NOMO-1 treated with DMSO at 0.1 percent for 48 hours (cell line): ENCODE data around the gene FUT2.
A peak's percentile ranks its signal among the peaks of the same experiment; 100 is the strongest.
"Not testable (repeated sequence)": the region's sequence is repeated elsewhere in the genome, so short reads cannot be mapped to it uniquely, and the experiment has no call there.

Source experiments
- DNase-seq: peaks from one replicate; lab custom pipeline; 2025; ENCODE audit not compliant: unreplicated experiment; lab: John Stamatoyannopoulos, UW

Gene FUT2

DNA sequence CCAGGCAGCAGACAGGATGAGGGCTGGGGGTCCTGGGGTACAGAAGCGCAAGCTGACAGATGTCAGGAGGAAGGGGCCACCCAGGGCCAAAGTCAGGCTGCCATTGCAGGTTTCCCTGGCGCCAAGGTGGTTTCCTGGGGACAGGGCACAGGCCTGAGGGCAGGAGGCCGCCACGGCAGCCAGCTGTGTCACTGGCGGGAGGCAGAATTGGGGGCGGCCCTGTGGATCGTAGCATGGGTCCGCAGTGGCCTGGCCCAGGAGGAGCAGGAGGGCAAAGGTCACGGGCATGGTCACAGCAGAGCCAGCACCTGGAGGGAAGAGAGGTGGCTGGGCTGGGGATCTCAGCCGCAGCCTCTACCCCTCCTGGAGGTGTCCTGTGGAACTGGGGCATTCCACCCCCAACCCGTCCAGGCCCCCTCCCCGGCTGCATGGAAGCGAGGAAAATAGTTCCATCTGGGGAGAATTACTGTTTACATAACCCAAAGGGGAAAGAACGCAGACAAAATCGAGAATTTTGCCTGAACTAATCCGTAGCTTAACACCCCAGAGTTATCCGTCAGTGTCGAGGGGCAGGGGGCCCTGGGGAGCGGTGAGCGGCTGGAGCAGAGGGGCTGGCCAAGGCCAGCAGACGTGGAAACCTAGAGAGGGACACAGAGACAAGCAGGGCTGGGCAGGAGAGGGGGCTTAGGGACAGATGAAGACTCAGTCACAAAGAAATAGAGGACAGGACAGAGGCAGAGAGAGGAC, 24.9 kb upstream of the FUT2 start:
- no peak for DNase-seq

DNA sequence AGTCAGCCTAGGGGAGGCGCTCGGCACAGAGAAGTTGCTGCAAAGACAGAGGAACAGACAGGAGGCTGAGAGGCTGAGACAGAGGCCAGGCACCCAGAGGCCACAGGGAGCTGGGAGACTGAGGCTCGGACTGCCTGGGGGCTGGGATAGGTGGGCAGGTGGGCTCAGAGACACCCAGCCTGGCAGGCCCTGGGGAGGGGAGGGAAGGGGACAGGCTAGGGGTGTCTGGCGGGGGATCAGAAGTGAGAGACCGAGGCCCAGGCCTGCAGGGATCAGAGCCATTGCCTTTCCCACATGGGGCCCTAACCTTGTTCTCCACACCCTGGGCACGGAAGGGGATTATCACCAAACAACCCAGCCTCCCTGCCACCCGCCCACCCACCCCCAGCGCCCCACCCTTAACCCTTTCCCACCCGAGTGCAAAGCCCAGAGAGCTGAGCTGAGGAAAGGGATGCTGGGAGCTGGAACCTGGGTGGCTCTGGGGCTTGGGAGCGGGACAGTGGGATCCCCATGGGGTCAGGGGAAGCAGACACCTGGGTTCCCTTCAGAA, 24.2 kb upstream of the FUT2 start:
- no peak for DNase-seq

DNA sequence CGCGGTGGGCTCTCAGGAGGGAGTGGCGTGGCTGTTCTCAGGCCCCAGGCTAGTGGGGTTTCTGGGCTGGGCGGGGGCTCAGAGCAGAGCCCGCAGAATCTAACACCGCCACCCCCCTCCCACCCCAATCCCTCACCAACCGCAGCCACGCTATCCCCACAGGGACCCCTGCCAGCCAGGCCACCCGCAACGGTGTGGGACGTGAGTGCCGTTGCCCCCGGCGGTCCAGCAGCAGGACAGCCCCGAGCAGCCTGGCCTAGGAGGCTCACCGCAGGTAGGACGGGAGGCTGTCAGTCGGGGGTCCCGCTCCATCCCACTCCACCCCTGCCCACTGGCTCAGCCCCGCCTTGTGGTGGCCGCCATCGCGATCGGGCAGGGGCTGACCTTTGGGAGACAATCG, 22.8 kb upstream of the FUT2 start, which contains the start of gene NTN5:
TSS of gene NTN5 (minus strand) at position 24 of the 400 bp plus-strand sequence. CDS start 2,031 bp downstream, outside the sequence.
- DNase-seq, result no peak

DNA sequence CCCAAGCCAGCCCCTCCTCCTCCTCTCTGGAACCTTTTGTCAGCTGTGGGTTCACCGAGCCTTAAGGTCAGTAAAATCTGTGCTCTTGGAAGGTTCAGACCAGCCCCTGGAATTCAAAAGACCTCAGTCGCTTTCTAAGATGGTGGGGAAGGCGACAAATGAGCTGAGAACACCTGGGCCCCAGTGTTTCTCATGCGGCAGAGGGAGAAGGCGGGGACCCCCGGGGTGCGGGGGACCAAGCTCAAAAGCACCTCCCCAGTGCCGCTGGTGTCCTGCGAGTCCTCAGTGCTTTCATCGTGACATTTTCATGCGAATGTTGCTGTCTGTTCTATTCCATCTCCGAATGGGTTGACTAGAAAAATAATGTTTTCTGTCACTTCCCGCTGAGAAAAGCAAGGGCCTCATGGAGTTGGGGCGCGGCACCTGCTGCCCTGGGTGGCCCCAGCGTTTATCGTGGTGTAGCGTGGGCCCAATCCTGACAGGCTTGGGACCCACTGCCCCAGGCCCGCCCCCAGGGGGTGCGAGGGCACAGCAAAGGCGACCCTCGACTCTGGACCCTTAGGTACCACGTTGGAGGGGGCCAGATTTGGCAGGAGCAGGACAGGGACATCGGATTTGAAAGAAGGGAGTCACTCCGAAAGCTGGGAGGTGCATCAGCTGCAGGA, 22.2 kb upstream of the FUT2 start:
- DNase-seq, result no peak

DNA sequence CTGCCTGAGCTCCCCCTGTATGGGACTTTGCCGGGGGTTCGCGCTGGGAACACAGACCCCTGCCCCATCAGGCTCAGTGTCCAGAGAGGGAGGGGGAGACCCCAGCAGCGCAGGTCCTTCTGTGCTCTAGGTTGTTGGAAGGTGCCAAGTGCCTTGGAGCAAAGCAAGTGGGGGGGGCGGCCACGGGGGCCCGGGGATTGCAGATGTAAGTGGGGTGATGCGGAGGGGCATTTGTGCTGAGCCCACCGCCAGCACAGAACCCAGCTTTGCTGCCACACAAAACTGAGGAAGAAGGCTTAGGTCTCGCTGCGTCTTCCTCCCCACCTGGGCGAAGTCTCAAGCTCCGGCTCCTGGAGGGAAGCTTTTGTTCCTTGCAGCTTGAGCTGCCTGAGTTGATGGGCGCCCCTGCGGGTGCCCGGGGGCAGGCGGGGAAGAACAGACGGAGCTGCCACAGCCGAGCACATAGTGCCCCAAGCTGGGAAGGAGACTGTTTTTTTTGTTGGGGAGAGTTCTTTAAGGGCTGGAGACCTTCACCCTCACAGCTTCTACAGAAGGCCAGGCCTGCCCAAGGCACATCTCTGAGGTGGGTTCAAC, 21.5 kb upstream of the FUT2 start:
- no peak for DNase-seq

DNA sequence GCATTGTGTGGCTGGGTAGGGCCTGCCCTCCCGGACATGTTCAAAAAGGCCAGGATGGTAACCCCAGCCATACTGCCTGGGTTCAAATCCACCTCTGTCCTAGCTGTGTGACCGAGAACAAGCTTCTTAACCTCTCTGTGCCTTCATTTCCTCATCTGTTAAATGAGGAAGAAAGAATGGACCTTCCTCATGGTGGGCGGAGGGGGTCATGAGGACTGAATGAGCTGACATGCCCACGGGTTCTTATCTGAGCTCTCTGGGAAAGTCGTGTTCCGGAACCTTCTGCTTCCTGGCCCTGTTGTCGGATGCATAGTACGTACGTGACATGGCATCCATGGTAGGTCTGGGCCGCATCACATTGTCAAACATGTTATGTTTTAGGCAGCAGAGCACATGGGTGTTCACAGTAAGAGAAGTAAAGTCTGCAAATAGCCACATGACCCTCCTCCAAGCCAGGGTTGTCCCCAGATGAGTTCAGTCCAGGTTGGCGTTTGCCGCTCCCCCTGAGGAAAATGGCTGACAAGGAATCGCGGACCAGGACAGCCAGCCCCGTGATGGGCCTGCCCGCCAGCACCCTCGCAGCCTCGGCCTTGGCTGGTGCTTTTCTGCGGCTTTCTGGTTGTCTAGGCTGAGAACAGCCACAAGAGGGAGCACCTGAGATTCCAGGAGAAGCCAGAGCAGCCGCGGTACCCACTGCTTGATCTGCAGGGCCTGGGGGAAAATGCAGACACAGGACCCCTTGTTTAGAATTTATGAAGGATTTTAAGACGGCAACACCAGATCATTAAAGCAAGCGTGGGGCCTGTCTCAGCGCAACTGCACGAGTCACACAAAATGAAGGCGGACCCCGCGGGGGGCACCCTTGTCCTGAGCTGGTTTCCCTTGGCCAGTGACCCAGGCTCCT, 20.6 kb upstream of the FUT2 start:
- peak; percentile 57 for DNase-seq

DNA sequence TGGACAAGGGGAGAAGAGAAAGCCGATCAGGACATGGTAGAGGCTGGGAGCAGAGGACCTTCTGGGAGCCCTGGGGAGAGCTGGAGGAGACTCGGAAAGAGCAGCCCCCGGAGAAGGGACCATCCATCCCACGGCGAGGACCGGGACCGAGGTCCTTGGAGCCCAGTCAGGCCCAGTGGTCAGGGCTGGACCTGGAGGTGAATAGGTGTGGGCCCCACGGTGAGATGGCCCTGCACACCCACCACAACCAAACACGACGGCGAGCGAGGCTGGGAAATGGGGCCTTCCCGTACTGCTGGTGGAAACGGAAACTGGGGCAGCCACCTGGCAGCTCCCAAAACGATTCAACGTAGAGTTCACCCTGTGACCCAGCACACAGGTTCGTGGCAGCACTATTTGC, 19.3 kb upstream of the FUT2 start:
- no peak for DNase-seq

DNA sequence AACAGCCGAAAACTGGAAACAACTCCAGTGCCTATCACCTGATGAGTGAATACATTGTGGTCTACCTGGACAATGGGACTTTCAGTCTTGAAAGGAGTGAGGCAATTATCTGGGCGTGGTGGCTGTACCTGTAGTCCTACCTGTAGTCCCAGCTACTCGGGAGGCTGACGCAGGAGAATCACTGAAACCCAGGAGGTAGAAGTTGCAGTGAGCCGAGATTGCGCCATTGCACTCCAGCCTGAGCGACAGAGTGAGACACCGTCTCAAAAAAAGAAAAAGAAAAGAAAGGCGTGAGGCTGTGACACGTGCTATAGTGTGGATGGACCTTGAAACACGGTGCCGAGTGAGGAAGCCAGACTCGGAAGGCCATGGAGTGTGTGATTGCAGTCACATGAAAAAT, 18.9 kb upstream of the FUT2 start:
- no peak for DNase-seq

DNA sequence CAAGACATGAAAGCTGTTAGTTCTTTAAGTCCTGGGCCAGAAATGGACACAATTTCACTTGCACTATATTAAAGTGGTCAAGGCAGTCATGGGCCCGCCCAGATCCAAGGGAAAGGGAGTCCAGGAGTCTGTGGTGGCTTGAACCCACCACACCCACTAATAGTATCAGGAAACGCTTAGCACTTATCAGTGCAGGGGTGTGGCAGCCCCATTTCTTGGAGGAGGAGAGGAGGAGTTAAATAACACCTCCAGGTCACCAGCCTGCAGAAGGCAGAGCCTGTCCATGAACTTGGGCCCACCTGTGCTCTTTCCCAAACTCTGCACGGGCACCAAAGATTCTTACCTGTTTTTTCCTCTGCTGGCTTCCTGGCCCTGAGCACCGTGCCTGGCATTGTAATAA, 17.6 kb upstream of the FUT2 start:
- no peak for DNase-seq

DNA sequence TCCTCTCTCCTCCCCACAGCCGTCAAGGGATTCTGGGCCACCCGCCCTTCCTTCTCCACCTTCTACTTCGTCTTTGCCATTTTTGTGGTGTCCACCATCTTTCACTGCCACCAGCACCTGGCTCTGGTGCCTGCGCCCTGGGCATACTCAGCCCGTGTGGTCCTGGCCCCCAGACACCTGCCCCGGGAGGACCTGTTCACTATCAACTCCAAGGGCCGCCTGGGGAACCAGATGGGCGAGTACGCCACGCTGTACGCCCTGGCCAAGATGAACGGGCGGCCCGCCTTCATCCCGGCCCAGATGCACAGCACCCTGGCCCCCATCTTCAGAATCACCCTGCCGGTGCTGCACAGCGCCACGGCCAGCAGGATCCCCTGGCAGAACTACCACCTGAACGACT, 15.8 kb upstream of the FUT2 start:
- DNase-seq, result not testable (repeated sequence)

DNA sequence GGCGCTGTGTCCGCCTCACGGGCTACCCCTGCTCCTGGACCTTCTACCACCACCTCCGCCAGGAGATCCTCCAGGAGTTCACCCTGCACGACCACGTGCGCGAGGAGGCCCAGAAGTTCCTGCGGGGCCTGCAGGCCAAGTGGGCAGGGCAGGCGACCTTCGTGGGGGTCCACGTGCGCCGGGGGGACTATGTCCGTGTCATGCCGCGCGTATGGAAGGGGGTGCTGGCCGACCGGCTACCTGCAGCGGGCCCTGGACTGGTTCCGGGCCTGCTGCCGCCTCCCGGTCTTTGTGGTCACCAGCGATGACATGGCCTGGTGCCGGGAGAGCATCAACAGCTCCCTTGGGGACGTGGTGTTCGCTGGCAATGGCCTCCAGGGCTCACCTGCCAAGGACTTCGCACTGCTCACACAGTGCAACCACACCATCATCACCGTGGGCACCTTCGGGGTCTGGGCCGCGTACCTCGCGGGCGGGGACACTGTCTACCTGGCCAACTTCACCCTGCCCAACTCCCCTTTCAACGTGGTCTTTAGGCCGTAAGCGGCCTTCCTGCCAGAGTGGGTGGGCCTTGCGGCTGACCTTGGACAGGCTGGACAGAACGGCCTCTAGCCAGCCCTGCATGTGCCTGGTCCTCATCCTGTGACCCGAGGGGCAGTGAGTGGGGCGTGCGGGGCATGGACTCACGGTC, 15.2 kb upstream of the FUT2 start:
- no peak for DNase-seq

DNA sequence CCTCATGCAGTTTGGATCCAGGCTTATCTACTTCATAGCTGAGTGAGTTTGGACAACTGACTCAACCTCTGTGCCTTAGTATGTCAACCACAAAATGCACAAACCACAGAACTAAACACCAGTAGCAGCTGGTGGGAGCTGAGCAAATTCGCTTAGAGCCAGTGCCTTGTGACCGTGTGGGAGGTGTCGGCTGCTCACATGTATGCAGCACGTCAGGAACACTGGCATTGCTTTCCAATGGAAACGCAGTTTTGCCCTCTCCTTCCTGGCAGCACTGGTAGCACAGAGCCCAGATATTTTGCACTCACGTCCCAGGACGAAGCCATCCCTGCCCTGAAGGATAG, 14.7 kb upstream of the FUT2 start:
- DNase-seq, result no peak

DNA sequence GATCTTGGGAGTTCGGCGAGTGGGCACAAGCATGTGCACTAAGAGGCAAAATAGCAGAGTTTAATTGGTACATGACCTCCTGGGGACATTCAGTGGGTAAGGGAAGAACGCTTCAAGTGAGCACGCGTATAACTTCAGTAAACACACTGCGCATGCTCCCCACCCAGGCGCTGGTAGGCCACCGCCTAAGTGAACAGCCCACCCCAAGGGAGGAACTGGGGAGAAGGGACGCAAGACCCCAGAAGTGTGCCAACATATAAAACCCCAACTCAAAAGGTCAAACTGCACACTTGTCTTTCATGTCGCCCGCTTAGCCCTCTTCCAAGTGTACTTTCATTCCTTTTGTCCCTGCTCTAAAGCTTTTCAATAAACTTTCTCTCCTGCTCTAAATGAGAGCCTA, 12.4 kb upstream of the FUT2 start:
- no peak for DNase-seq

DNA sequence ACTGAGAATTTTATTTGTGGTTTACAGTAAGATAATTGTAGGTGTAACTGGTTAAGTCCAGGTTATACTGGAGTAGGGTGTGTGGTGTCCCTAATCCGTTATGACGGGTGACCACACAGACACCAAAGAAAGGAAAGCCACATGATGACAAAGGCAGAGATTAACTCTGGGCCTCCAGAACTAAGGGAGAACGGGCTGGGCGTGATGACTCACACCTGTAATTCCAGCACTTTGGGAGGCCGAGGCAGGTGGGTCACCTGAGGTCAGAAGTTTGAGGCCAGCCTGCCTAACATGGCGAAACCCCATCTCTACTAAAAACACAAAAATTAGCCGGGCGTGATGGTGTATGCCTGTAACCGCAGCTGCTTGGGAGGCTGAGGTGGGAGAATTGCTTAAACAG, 10.2 kb upstream of the FUT2 start:
- DNase-seq, result no peak

DNA sequence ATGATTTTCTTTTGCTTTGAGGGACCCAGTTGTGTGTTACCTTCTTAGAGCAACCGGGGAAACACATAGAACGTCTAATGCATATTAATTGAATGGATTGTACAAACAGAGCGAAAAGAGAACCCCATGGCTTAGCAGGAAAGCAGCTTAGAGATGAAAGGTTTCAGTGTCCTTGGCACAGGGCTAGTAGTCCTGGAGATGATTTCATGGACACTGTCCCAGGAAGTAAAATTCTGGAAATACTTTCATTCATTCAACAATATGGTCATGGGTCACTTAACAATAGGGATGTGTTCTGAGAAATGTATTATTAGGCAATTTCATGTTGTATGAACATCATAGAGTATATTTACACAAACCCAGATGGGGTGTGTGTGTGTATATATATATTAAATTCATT, 9.7 kb upstream of the FUT2 start:
- no peak for DNase-seq

DNA sequence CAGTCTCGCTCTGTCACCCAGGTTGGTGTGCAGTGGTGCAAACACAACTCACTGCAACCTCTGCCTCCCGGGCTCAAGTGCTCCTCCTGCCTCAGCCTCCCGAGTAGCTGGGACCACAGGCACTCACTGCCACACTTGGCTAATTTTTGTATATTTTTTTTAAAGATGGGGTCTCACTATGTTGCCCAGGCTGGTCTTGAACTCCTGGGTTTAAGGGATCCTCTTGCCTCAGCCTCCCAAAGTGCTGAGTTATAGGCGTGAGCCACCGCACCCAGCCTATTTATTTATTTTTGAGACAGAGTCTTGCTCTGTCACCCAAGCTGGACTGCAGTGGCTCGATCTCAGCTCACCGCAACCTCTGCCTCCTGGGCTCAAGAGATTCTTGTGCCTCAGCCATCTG, 9.1 kb upstream of the FUT2 start:
- DNase-seq, result not testable (repeated sequence)

DNA sequence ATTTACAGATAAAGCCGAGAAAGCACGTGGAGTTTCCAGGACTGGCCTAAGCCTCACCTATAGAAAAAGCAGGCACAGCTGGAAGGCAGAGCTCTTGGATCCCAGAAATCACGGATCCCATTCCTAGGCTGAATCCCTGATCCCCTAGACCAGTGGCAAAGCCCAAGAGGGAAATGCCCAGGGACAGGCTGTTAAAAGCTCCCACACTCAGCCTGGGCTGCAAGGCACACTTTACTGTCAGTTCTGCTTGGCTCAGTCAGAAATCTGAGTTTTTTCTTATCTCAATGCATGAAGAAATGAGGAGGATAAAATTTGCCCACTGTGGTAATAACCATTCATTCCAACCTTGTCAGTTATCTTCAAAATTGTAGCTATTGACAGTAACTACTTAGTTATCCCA, 8.0 kb upstream of the FUT2 start:
- DNase-seq, result no peak

DNA sequence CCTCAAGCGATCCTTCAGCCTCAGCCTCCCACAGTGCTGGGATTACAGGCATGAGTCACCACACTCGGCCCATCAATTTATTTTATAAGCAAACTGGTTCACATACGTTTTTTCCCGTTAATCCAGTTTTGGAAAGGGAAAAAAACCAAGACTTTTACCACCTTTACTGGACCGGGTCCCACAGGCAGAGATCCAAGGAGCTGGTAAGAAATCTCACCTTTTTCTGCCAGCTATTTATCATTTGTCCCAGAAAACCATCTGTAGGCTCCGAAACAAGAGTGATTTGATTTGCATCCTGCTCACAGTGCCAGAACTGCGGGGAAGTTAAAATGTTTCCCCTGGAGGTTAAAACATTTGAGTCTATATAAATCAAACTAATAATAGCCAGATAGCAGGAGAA, 6.3 kb upstream of the FUT2 start:
- no peak for DNase-seq

DNA sequence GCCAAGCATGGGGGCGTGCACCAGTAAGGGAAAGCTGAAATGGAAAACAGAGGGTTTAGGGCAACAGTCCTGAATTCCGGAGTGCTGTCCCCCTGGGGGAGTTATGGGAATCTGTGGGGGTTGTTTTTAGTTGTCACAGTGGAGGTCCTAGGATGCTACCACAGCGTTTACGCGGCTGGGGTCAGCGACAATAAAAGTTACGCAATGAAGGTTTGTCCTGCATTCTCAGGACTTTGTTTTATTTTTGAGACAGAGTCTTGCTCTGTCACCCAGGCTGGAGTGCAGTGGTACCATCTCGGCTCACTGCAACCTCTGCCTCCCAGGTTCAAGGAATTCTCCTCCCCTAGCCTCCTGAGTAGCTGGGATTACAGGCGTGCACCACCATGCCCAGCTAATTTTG, 2.1 kb upstream of the FUT2 start:
- DNase-seq, result not testable (repeated sequence)

DNA sequence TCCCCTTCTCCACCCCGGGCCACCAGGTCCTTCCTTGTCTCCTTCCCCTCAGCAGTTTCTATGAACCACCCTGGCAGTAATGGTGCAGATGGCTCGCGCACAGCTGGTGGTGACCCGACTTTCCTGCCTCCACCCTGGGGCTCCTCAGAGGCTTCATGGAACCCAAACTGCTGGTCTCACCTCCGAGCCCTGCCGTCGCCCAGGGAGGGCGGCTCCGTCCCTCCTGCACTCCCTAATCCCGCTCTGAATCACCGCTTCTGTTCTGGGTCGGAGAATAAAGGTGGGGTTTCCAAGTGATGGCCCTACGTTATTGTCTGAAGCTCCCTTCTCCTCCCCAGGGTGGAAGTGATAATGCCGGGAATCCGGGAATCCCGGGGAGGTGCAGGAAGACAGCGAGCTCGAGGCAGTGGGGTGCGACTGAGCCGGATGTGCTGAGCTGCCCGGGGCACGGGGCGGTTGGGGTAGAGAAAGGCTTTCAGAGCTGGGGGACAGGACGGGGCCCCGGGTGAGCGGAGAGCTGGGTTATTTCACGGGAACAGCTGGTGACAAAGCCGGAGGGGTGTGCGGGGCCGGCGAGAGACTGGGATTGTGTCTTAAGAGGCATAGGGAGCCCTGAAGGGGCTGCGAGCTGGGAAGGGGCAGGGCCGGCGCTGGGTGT, 711 bp downstream of the FUT2 start:
- DNase-seq, result no peak
